Measurements from ENCODE around the gene STAB2. TPM values are rescaled to one million over a fixed set of nuclear protein-coding genes. Genes with fewer than 3 reads are reported as not detected.

STAB2 gene
- total and polyA plus RNA-seq, 10 donors, result 9.7 to 320 (median 200) TPM

- no peak for DNase-seq
- H3K27me3 ChIP-seq (replicated peaks in 1 of 7), result no peaks in the 10 kb centered on the region
- no peak for TF ChIP-seq POLR2AphosphoS5 (IDR thresholded peaks at IDR 0.05)
- H3K27ac ChIP-seq, result no peak overlapping the region
- H3K4me3 ChIP-seq, result no peak overlapping the region
- intact Hi-C loops (cut with DNase I; ENCODE audit: low total_unique reads), result no loop called here
- peaks cover 0 to 44% (median 6%) of the 10 kb centered on the region in 6 donors for H3K36me3 ChIP-seq
- no peaks in the 10 kb centered on the region for H3K4me1 ChIP-seq
- 77 to 96% (median 95%) methylated on average over 1 of the region's 1 CpG for WGBS, 5 donors
- no peaks in the 10 kb centered on the region for H3K9me3 ChIP-seq
Measured at GRCh38 chr12:103710544-103710943, 123.5 kb downstream of the STAB2 start.

GRCh38 chr12:103712216-103712615 lies 125.1 kb downstream of the STAB2 start:
- no peak overlapping the region for H3K4me3 ChIP-seq
- TF ChIP-seq POLR2A (IDR thresholded peaks at IDR 0.05) (no peak), POLR2AphosphoS5 (IDR thresholded peaks at IDR 0.05) (peak in 1 of 3 donors; percentile 9), CTCF (IDR thresholded peaks at IDR 0.05 in 8 of 11, conservative IDR thresholded peaks at IDR 0.05 in 3 of 11) (no peak)

GRCh38 chr12:103715494-103715893 lies 128.4 kb downstream of the STAB2 start:
- TF ChIP-seq CTCF (IDR thresholded peaks at IDR 0.05 in 8 of 11, conservative IDR thresholded peaks at IDR 0.05 in 3 of 11), result no peak
- TF ChIP-seq POLR2AphosphoS5 (IDR thresholded peaks at IDR 0.05), result no peak
- TF ChIP-seq POLR2A (IDR thresholded peaks at IDR 0.05), result no peak
- no peak for DNase-seq
- no peaks in the 10 kb centered on the region for H3K27me3 ChIP-seq (replicated peaks in 1 of 7)
- no peaks in the 10 kb centered on the region for H3K9me3 ChIP-seq
- 75 to 89% (median 87%) methylated on average over 4 of the region's 4 CpGs for WGBS, 5 donors
- no peaks in the 10 kb centered on the region for H3K4me1 ChIP-seq
- H3K4me3 ChIP-seq, result no peak overlapping the region
- intact Hi-C loops (cut with DNase I; ENCODE audit: low total_unique reads), result no loop called here
- no peak overlapping the region for H3K27ac ChIP-seq
- peaks cover 0 to 57% (median 3%) of the 10 kb centered on the region in 6 donors for H3K36me3 ChIP-seq

More at GRCh38 chr12:103712216-103712615, 125.1 kb downstream of the STAB2 start:
- no peaks in the 10 kb centered on the region for H3K27me3 ChIP-seq (replicated peaks in 1 of 7)
- 87 to 94% (median 91%) methylated on average over 2 of the region's 2 CpGs for WGBS, 5 donors
- H3K4me1 ChIP-seq, result no peaks in the 10 kb centered on the region
- peaks cover 0 to 44% (median 3%) of the 10 kb centered on the region in 6 donors for H3K36me3 ChIP-seq
- H3K27ac ChIP-seq, result peak overlapping the region in 1 of 8 donors; percentile 18
- DNase-seq, result no peak
- intact Hi-C loops (cut with DNase I; ENCODE audit: low total_unique reads), result no loop called here
- H3K9me3 ChIP-seq, result no peaks in the 10 kb centered on the region

- Histone ChIP-seq H3K27ac (no peak overlapping the region), H3K9me3 (no peaks in the 10 kb centered on the region), H3K36me3 (peaks cover 0 to 62% (median 3%) of the 10 kb centered on the region in 6 donors), H3K4me3 (no peak overlapping the region), H3K4me1 (no peaks in the 10 kb centered on the region), H3K27me3 (replicated peaks in 1 of 7) (no peaks in the 10 kb centered on the region)
- intact Hi-C loops (cut with DNase I; ENCODE audit: low total_unique reads), result no loop called here
- 76 to 92% (median 82%) methylated on average over 8 of the region's 8 CpGs for WGBS, 5 donors
- DNase-seq, result no peak
- TF ChIP-seq POLR2AphosphoS5 (IDR thresholded peaks at IDR 0.05) (no peak), POLR2A (IDR thresholded peaks at IDR 0.05) (no peak), CTCF (IDR thresholded peaks at IDR 0.05 in 8 of 11, conservative IDR thresholded peaks at IDR 0.05 in 3 of 11) (no peak)
Measured at GRCh38 chr12:103716517-103717196, 129.6 kb downstream of the STAB2 start.
